ENCODE data around the gene AIF1L. TPM values are rescaled to one million over a fixed set of nuclear protein-coding genes. Genes with fewer than 3 reads are reported as not detected.
A peak's percentile ranks its signal among the peaks of the same experiment; 100 is the strongest.

AIF1L gene
- total RNA-seq (2014; rRNA removed; shearing (Covaris generic); ENCODE audit: low replicate concordance), result 15.0 and 17.7 TPM in 2 replicates

GRCh38 chr9:131096269-131097125 is at the start of gene AIF1L:
Gene AIF1L (plus strand): TSS chr9:131096531. CDS start chr9:131096630, 99 bp downstream.
- peak; percentile 52 for DNase-seq (ENCODE audit: low read depth)
- in situ Hi-C loops (cut with HindIII; ENCODE audit: low pct_unique_long_range_greater_than_20kb, low sequenced_read_pairs), result no loop called here

GRCh38 chr9:131046581-131047202 is 49.6 kb upstream of the AIF1L start:
- DNase-seq (ENCODE audit: low read depth), result peak; percentile 30
- in situ Hi-C loops (cut with HindIII; ENCODE audit: low pct_unique_long_range_greater_than_20kb, low sequenced_read_pairs), result no loop called here

GRCh38 chr9:131048332-131048731 is 48.0 kb upstream of the AIF1L start:
- in situ Hi-C loops (cut with HindIII; ENCODE audit: low pct_unique_long_range_greater_than_20kb, low sequenced_read_pairs), result no loop called here
- DNase-seq (ENCODE audit: low read depth), result no peak

GRCh38 chr9:131048820-131049219 is 47.5 kb upstream of the AIF1L start:
- in situ Hi-C loops (cut with HindIII; ENCODE audit: low pct_unique_long_range_greater_than_20kb, low sequenced_read_pairs), result no loop called here

GRCh38 chr9:131049829-131050715 is 46.3 kb upstream of the AIF1L start:
- in situ Hi-C loops (cut with HindIII; ENCODE audit: low pct_unique_long_range_greater_than_20kb, low sequenced_read_pairs), result no loop called here
- no peak for DNase-seq (ENCODE audit: low read depth)

More at GRCh38 chr9:131048820-131049219, 47.5 kb upstream of the AIF1L start:
- DNase-seq (ENCODE audit: low read depth), result no peak

GRCh38 chr9:131050831-131051230 is 45.5 kb upstream of the AIF1L start:
- in situ Hi-C loops (cut with HindIII; ENCODE audit: low pct_unique_long_range_greater_than_20kb, low sequenced_read_pairs), result no loop called here
- DNase-seq (ENCODE audit: low read depth), result no peak

GRCh38 chr9:131051592-131052517 is 44.5 kb upstream of the AIF1L start:
- no peak for DNase-seq (ENCODE audit: low read depth)
- in situ Hi-C loops (cut with HindIII; ENCODE audit: low pct_unique_long_range_greater_than_20kb, low sequenced_read_pairs), result no loop called here

GRCh38 chr9:131053896-131054295 is 42.4 kb upstream of the AIF1L start:
- in situ Hi-C loops (cut with HindIII; ENCODE audit: low pct_unique_long_range_greater_than_20kb, low sequenced_read_pairs), result no loop called here
- no peak for DNase-seq (ENCODE audit: low read depth)

- in situ Hi-C loops (cut with HindIII; ENCODE audit: low pct_unique_long_range_greater_than_20kb, low sequenced_read_pairs), result no loop called here
- DNase-seq (ENCODE audit: low read depth), result no peak
These were observed 39.4 kb upstream of the AIF1L start for GRCh38 chr9:131056781-131057506.

GRCh38 chr9:131060900-131061630 is 35.3 kb upstream of the AIF1L start:
- in situ Hi-C loops (cut with HindIII; ENCODE audit: low pct_unique_long_range_greater_than_20kb, low sequenced_read_pairs), result no loop called here
- no peak for DNase-seq (ENCODE audit: low read depth)

- DNase-seq (ENCODE audit: low read depth), result no peak
- in situ Hi-C loops (cut with HindIII; ENCODE audit: low pct_unique_long_range_greater_than_20kb, low sequenced_read_pairs), result no loop called here
These were observed 33.4 kb upstream of the AIF1L start for GRCh38 chr9:131062969-131063368.

GRCh38 chr9:131065599-131065998 is 30.7 kb upstream of the AIF1L start:
- in situ Hi-C loops (cut with HindIII; ENCODE audit: low pct_unique_long_range_greater_than_20kb, low sequenced_read_pairs), result no loop called here
- no peak for DNase-seq (ENCODE audit: low read depth)

GRCh38 chr9:131067625-131068024 is 28.7 kb upstream of the AIF1L start:
- in situ Hi-C loops (cut with HindIII; ENCODE audit: low pct_unique_long_range_greater_than_20kb, low sequenced_read_pairs), result no loop called here
- no peak for DNase-seq (ENCODE audit: low read depth)

GRCh38 chr9:131068076-131068816 is 28.1 kb upstream of the AIF1L start:
- in situ Hi-C loops (cut with HindIII; ENCODE audit: low pct_unique_long_range_greater_than_20kb, low sequenced_read_pairs), result no loop called here
- DNase-seq (ENCODE audit: low read depth), result no peak

GRCh38 chr9:131069699-131070098 is 26.6 kb upstream of the AIF1L start:
- in situ Hi-C loops (cut with HindIII; ENCODE audit: low pct_unique_long_range_greater_than_20kb, low sequenced_read_pairs), result no loop called here
- no peak for DNase-seq (ENCODE audit: low read depth)
